SJSA1 (cell line): ENCODE results near the gene IFI35. TPM values are rescaled to one million over a fixed set of nuclear protein-coding genes. Genes with fewer than 3 reads are reported as not detected.
A peak's percentile ranks its signal among the peaks of the same experiment; 100 is the strongest.

ENCODE experiments used
- DNase-seq, 2 experiments: peaks; one replicate each; pipeline ENCODE4 v3.0.0-alpha.2; 2015 to 2020; ENCODE audit warnings: low spot score in 2 of 2, low read depth in 1 of 2
- H3K27ac ChIP-seq: fragments of 250-450 bp; sonication (Bioruptor Pico); 2 replicates; pipeline ENCODE4 v1.5.1; 2020; ENCODE audit warnings: mild to moderate bottlenecking, moderate library complexity
- H3K27me3 ChIP-seq: fragments of 250-450 bp; sonication (Bioruptor Pico); replicated peaks from 2 replicates; pipeline ENCODE4 v1.5.1; 2020; ENCODE audit warnings: mild to moderate bottlenecking, moderate library complexity
- H3K36me3 ChIP-seq: fragments of 250-450 bp; sonication (Bioruptor Pico); 2 replicates; pipeline ENCODE4 v1.5.1; 2020; ENCODE audit warnings: mild to moderate bottlenecking
- H3K4me1 ChIP-seq: fragments of 250-450 bp; sonication (Bioruptor Pico); replicated peaks from 2 replicates; pipeline ENCODE4 v1.6.1; 2021; ENCODE audit warnings: mild to moderate bottlenecking
- H3K4me3 ChIP-seq: fragments of 250-450 bp; sonication (Bioruptor Pico); 2 replicates; pipeline ENCODE4 v1.5.1; 2020; ENCODE audit warnings: mild to moderate bottlenecking
- H3K9me3 ChIP-seq: fragments of 250-450 bp; sonication (Bioruptor Pico); replicated peaks from 2 replicates; pipeline ENCODE4 v1.5.1; 2020; ENCODE audit warnings: mild to moderate bottlenecking
- total RNA-seq: library from RNA; depleted of rRNA; stranded (reverse); fragments of >200 nt; shearing (Covaris generic); gene quantifications from 2 replicates; pipeline ENCODE4 v1.2.3, GENCODE V29; 2014

The IFI35 gene
- total RNA-seq, 1 experiment from 2014 or later = 16.4 TPM

- DNase-seq = no peak
- Histone ChIP-seq H3K9me3 (no peaks in the 10 kb centered on the region), H3K27me3 (no peaks in the 10 kb centered on the region), H3K27ac (no peak overlapping the region), H3K4me3 (no peak overlapping the region), H3K4me1 (peaks cover 11% of the 10 kb centered on the region), H3K36me3 (peaks cover 45% of the 10 kb centered on the region)
Measured at GRCh38 chr17:43011728-43012472, 5.3 kb downstream of the IFI35 start.

DNA sequence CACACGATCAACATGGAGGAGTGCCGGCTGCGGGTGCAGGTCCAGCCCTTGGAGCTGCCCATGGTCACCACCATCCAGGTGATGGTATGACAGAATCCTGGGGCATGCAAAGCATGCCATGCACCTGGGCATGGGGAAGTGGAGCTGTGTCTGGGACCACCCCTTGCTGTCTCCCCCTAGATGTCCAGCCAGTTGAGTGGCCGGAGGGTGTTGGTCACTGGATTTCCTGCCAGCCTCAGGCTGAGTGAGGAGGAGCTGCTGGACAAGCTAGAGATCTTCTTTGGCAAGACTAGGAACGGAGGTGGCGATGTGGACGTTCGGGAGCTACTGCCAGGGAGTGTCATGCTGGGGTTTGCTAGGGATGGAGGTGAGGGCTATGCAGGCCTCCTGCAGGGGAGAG lies 6.7 kb downstream of the IFI35 start:
- no peaks in the 10 kb centered on the region for H3K27me3 ChIP-seq
- DNase-seq = peak in 1 of 2 experiments; percentile 46
- H3K27ac ChIP-seq = no peak overlapping the region
- H3K4me1 ChIP-seq = peaks cover 11% of the 10 kb centered on the region
- H3K4me3 ChIP-seq = no peak overlapping the region
- H3K36me3 ChIP-seq = peaks cover 53% of the 10 kb centered on the region
- no peaks in the 10 kb centered on the region for H3K9me3 ChIP-seq

DNA sequence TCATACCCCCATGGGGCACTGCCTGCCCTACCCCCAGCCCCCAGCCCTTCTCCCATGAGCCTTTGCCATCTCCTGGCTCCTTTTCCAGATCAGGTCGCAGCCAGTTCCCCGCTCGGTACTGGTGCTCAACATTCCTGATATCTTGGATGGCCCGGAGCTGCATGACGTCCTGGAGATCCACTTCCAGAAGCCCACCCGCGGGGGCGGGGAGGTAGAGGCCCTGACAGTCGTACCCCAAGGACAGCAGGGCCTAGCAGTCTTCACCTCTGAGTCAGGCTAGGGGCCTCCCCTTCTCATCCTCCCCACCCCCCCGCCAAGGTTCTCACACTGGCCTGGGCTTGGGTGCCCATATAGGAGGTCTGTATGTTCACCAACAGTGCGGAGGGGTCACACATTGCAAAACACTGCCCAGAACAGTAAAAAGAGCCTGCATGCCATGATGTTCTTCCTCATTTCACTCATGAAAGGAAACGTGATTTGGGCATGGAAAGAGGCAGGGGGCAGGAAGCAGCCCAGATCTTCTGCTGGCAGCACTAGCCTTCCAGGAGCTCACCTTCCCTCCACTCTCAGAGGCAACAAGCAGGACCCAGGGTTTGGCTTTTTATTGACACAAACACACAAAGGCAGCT lies 7.5 kb downstream of the IFI35 start:
- H3K27ac ChIP-seq = no peak overlapping the region
- peaks cover 14% of the 10 kb centered on the region for H3K4me1 ChIP-seq
- H3K36me3 ChIP-seq = peaks cover 60% of the 10 kb centered on the region

GRCh38 chr17:43014649-43015542 lies 8.3 kb downstream of the IFI35 start:
- Histone ChIP-seq H3K4me3 (no peak overlapping the region), H3K27me3 (no peaks in the 10 kb centered on the region), H3K27ac (no peak overlapping the region), H3K4me1 (peaks cover 21% of the 10 kb centered on the region), H3K36me3 (peaks cover 66% of the 10 kb centered on the region), H3K9me3 (no peaks in the 10 kb centered on the region)
- no peak for DNase-seq

More for the DNA sequence above, 7.5 kb downstream of the IFI35 start:
- Histone ChIP-seq H3K4me3 (no peak overlapping the region), H3K9me3 (no peaks in the 10 kb centered on the region), H3K27me3 (no peaks in the 10 kb centered on the region)
- peak in 1 of 2 experiments; percentile 47 for DNase-seq

GRCh38 chr17:43015579-43015978 lies 9.0 kb downstream of the IFI35 start:
- Histone ChIP-seq H3K27ac (no peak overlapping the region), H3K27me3 (no peaks in the 10 kb centered on the region), H3K9me3 (no peaks in the 10 kb centered on the region), H3K4me1 (peaks cover 21% of the 10 kb centered on the region), H3K4me3 (no peak overlapping the region), H3K36me3 (peaks cover 67% of the 10 kb centered on the region)
- no peak for DNase-seq

GRCh38 chr17:43016216-43016615 lies 9.6 kb downstream of the IFI35 start:
- DNase-seq = no peak
- Histone ChIP-seq H3K4me1 (peaks cover 25% of the 10 kb centered on the region), H3K27me3 (no peaks in the 10 kb centered on the region), H3K36me3 (peaks cover 67% of the 10 kb centered on the region), H3K27ac (no peak overlapping the region), H3K4me3 (no peak overlapping the region), H3K9me3 (no peaks in the 10 kb centered on the region)

GRCh38 chr17:43018008-43018853 lies 11.6 kb downstream of the IFI35 start:
- H3K9me3 ChIP-seq = no peaks in the 10 kb centered on the region
- DNase-seq = no peak
- H3K27ac ChIP-seq = no peak overlapping the region
- H3K27me3 ChIP-seq = no peaks in the 10 kb centered on the region
- peaks cover 37% of the 10 kb centered on the region for H3K4me1 ChIP-seq
- H3K36me3 ChIP-seq = peaks cover 64% of the 10 kb centered on the region
- no peak overlapping the region for H3K4me3 ChIP-seq

- Histone ChIP-seq H3K9me3 (no peaks in the 10 kb centered on the region), H3K27ac (no peak overlapping the region), H3K4me1 (peaks cover 37% of the 10 kb centered on the region), H3K4me3 (no peak overlapping the region), H3K27me3 (no peaks in the 10 kb centered on the region), H3K36me3 (peaks cover 59% of the 10 kb centered on the region)
- no peak for DNase-seq
Measured at GRCh38 chr17:43018932-43019331, 12.3 kb downstream of the IFI35 start.

GRCh38 chr17:43019418-43019817 lies 12.8 kb downstream of the IFI35 start:
- DNase-seq = no peak
- H3K27ac ChIP-seq = peak overlapping the region; percentile 82
- no peaks in the 10 kb centered on the region for H3K27me3 ChIP-seq
- H3K9me3 ChIP-seq = no peaks in the 10 kb centered on the region
- peaks cover 54% of the 10 kb centered on the region for H3K36me3 ChIP-seq
- no peak overlapping the region for H3K4me3 ChIP-seq
- H3K4me1 ChIP-seq = peaks cover 39% of the 10 kb centered on the region

GRCh38 chr17:43020030-43020621 lies 13.5 kb downstream of the IFI35 start:
- H3K4me3 ChIP-seq = no peak overlapping the region
- H3K9me3 ChIP-seq = no peaks in the 10 kb centered on the region
- peaks cover 44% of the 10 kb centered on the region for H3K4me1 ChIP-seq
- H3K27ac ChIP-seq = peak overlapping the region; percentile 82
- H3K36me3 ChIP-seq = peaks cover 47% of the 10 kb centered on the region
- DNase-seq = peak; percentile 52 to 55
- H3K27me3 ChIP-seq = peaks cover 4% of the 10 kb centered on the region; the same call in 1 of the 2 replicates

GRCh38 chr17:43020789-43021740 lies 14.5 kb downstream of the IFI35 start:
- peak overlapping the region; percentile 82 for H3K27ac ChIP-seq
- peaks cover 44% of the 10 kb centered on the region for H3K4me1 ChIP-seq
- H3K27me3 ChIP-seq = peaks cover 4% of the 10 kb centered on the region; the same call in 1 of the 2 replicates
- H3K36me3 ChIP-seq = peaks cover 38% of the 10 kb centered on the region
- no peaks in the 10 kb centered on the region for H3K9me3 ChIP-seq
- H3K4me3 ChIP-seq = peak overlapping the region; percentile 91
- peak; percentile 82 to 83 for DNase-seq
